ENCODE data around the gene FAM185A.

The FAM185A gene

DNA sequence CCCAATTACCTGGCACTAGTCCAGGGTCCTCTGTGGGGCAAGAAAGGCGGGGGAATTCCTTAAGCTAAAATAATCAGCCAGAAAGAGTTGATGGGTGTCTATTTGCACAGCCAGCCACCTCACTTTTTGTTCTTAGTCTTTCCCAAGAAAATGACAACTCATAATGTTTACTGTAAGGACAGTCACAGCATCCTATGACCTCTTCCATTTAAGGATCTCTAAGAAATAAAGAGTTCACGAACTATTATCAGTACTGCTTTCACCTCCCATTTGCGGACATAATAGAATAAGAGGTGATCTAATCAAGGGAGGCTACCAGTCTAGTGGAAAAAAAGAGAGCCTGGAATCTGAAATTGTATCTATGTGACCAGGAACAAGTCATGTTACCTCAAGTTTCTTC lies 91.6 kb downstream of the FAM185A start:
- no peak for DNase-seq (ENCODE audit: low read depth)
- no peak overlapping the region for H3K4me3 ChIP-seq (ENCODE audit: low read length)
- TF ChIP-seq, protein P1, sequence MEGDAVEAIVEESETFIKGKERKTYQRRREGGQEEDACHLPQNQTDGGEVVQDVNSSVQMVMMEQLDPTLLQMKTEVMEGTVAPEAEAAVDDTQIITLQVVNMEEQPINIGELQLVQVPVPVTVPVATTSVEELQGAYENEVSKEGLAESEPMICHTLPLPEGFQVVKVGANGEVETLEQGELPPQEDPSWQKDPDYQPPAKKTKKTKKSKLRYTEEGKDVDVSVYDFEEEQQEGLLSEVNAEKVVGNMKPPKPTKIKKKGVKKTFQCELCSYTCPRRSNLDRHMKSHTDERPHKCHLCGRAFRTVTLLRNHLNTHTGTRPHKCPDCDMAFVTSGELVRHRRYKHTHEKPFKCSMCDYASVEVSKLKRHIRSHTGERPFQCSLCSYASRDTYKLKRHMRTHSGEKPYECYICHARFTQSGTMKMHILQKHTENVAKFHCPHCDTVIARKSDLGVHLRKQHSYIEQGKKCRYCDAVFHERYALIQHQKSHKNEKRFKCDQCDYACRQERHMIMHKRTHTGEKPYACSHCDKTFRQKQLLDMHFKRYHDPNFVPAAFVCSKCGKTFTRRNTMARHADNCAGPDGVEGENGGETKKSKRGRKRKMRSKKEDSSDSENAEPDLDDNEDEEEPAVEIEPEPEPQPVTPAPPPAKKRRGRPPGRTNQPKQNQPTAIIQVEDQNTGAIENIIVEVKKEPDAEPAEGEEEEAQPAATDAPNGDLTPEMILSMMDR (conservative IDR thresholded peaks at IDR 0.05; ENCODE audit: low read depth, low read length), result no peak

DNA sequence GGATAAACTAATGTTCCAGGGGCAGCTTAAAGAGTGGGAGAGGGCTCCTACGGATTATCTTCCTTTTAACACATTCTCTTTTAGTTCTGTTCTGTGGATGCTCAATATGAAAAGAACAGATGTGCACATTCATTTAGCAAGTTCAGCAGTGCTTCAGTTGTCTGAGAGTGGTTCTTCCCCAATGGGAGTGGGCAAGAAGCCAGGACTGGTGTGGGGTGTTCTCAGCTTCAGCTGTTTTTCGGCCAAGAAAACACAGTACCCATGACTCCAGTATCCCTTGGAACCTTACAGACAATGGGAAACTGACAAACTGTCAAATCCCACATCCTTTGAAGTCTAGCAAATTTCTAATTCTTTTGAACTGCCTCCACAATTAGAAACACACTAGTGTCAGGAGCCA lies 92.5 kb downstream of the FAM185A start:
- TF ChIP-seq, protein P1 (conservative IDR thresholded peaks at IDR 0.05; ENCODE audit: low read depth, low read length), result no peak
- DNase-seq (ENCODE audit: low read depth), result no peak

DNA sequence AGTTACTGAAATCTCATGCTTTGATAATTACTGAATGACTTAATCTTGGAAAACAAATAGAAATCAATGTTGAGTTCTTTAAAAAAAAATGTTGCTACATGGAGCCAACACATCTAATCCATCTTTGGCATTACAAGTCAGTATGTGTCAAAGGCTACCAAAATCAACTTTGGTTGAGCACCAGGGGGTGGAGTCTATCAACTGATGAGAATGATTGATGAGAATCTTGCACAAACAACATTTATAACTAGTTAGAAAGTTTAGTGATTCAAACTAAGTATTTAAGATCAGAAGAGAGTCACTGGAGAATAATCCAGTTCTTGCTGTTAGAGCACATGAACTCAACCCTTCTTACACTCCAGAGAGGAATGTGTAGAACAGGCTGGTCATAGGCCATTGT lies 93.5 kb downstream of the FAM185A start:
- H3K4me3 ChIP-seq (ENCODE audit: low read length), result no peak overlapping the region
- DNase-seq (ENCODE audit: low read depth), result no peak
- TF ChIP-seq, protein P1 (conservative IDR thresholded peaks at IDR 0.05; ENCODE audit: low read depth, low read length), result no peak

More for the DNA sequence above, 92.5 kb downstream of the FAM185A start:
- H3K4me3 ChIP-seq (ENCODE audit: low read length), result no peak overlapping the region

DNA sequence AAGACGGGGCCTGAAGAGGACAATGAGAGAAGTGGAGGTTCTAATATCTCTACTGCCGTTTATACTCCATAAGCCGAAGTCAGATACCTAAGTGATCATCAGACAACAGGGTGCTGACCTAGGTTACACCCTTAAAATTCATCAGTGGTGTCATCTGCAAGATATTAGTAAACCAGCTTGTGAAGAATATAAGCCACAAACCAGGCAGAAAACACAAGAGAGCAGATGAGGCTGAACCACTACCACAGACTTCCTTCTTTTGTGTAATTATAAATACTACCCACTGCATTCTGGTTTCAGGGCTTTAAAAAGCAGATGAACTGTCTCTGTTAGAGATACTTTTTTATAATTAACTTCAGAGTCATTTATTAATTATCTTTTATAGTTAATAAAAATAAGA lies 95.1 kb downstream of the FAM185A start:
- TF ChIP-seq, protein P1 (conservative IDR thresholded peaks at IDR 0.05; ENCODE audit: low read depth, low read length), result no peak
- no peak for DNase-seq (ENCODE audit: low read depth)
- H3K4me3 ChIP-seq (ENCODE audit: low read length), result no peak overlapping the region

DNA sequence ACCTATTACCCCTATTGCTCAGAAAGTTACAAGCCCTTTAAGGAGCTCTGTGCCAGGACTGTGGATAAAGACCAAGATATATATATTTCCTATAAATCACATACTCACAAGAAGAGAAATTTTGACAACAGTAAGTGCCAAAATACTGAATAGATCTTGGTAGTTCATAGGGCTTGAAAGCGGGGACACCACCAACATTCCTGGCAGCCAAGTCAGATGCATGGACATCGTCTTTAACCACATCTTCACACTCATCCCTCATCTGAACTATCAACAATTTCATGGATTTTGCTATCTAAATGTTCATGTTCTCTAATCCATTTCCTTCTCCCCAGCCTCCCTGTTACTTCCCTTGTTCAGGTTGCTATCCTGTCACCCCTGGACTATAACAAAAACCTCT lies 96.5 kb downstream of the FAM185A start:
- DNase-seq (ENCODE audit: low read depth), result no peak
- H3K4me3 ChIP-seq (ENCODE audit: low read length), result no peak overlapping the region
- TF ChIP-seq, protein P1 (conservative IDR thresholded peaks at IDR 0.05; ENCODE audit: low read depth, low read length), result no peak

DNA sequence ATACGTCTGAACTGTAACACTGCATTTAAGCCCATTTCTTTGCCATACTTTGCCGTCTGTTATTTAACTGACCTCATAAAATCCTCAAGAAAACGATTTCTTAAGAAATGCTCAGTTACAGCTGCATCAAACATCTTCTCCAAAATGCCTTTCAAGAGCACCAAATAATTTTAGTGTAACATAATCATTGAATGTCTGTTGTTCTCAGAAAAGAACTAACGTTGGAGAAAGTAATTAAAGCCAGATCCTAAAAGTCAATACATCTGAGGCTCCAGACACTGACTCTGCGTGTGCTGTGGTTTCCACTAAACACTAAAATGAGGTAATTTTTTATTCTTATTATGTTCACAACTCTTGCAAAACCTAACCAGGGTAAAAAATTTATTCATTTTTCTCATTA lies 100.3 kb downstream of the FAM185A start:
- TF ChIP-seq, protein P1 (conservative IDR thresholded peaks at IDR 0.05; ENCODE audit: low read depth, low read length), result no peak
- no peak for DNase-seq (ENCODE audit: low read depth)
- no peak overlapping the region for H3K4me3 ChIP-seq (ENCODE audit: low read length)

DNA sequence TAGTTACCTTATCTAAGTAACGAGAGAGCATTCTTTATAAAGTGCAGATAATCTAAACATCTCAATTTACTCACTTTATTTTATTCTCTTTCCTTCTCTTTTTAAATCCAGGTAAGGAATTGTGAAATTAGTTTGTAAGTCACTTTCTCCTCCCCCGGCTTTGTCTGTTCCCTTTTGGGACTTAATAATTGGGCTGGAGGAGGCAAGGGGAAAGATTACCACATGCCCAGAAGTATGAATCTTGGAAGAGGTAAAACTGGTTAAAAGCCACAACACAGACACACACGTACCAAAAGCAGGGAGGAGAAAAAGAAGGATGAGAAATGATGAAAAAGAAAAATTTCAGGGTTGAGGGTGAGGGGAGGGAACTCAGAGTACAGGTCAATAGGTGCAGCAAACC lies 100.7 kb downstream of the FAM185A start:
- no peak overlapping the region for H3K4me3 ChIP-seq (ENCODE audit: low read length)
- TF ChIP-seq, protein P1 (conservative IDR thresholded peaks at IDR 0.05; ENCODE audit: low read depth, low read length), result no peak
- DNase-seq (ENCODE audit: low read depth), result no peak

All from retinal pigment epithelial cell (primary cell).